ENCODE results near the gene PML.

Gene PML

DNA sequence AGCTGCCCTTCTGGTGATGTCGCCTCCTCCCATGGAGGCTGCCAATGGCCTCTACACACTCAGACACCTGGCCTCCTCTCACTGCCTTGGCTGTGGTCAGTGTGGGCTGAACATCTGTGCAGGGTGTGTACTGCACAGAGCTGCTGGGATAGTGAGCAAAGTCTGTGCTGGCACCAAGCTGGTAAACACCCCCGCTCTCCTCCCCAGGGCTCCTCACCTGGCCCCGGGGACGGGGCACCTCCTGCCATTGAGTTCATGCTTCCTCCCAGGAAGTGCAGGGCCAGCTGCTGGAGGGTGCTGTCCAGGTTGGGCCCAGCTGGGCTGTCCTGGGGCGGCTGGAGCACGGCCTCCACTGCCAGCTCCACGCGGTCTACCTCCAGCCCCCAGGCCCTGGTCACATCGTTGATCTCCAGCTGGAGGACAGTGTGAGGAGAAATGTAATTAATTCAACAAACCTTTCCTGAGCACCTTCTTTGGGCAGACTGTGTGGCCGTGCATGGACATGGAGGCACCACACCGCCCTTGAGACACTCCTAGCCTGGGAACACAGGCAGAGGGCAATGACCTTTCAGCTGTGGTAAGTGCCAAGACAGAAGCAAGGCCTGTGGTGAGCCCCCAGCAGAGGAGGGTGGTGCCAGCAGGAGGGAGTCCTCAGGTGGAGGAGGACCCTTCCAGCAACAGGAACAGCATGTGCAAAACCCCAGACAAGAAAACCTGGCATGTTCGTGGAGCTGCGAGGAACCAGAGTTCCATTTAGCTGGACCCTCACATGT is 9.2 kb upstream of the PML start:
- no peak for DNase-seq

DNA sequence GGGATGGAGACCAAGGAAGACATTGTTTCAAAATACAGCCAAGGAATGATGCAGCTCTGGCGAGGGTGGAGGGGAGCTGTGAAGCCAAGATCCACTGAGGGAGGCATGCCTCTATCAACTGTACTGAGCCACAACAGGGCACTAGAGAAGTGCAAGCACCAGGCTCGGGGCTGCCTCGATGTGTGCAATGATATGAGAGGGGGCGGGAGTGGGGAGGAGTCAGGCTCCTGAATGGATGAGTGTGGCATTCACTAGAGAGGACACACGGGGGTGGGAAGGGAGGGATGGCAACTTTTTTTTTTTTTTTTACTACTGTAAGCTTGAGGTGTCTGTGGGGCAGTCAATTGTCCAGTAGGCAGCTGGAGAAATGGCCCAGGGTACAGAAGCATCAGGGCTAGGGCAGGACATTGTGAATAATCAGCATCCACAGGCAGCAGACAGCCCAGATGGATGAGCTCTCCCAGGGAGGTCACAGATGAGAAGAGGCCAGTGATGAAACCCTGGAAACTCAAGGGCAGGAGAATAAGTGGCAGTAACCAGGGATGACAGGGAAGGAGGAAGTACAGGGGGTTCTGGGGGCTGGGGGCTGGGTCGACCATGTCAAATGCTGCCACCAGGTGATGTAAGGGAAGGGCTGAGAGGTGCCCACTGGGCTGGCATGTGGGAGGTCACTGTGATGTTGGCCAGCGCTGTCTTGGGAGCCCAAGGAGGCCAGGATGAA is 8.3 kb upstream of the PML start:
- no peak for DNase-seq

DNA sequence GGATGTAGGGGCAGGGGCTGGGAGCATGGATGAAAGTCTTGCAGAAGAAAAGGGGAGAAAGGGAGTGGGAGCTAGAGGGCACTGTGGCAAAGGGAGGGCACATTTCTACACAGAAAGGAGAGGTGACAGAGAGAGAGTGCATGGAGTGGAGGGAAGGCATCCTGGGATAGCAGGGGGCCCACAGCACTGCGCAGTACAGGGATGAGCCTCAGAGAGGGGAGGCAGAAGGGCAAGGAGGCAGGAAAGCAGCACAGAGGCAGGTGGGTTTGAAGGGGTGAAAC is 7.8 kb upstream of the PML start:
- no peak for DNase-seq

DNA sequence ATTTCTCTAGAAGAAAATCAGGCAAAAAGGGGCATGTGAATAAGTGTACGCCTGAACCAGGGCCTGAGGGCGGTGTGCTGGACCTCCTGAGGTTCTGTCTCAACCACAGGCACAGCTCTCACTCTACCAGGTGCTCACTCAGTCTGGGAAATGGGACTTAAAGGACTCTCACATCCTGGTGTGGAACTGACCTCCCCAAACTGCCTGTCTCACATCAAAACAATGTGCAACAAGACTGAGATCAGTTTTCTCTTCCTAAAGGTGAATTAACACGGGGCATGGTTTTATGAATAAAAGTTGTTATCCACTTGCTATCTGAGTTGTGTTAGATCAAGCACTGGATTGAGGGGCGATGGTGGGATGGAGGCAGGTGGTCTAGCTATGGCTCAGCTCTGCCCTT is 7.3 kb upstream of the PML start:
- DNase-seq = no peak

GRCh38 chr15:73987681-73988444 is 6.7 kb upstream of the PML start:
- no peak for DNase-seq

GRCh38 chr15:73988445-73988969 is 6.0 kb upstream of the PML start:
- no peak for DNase-seq

DNA sequence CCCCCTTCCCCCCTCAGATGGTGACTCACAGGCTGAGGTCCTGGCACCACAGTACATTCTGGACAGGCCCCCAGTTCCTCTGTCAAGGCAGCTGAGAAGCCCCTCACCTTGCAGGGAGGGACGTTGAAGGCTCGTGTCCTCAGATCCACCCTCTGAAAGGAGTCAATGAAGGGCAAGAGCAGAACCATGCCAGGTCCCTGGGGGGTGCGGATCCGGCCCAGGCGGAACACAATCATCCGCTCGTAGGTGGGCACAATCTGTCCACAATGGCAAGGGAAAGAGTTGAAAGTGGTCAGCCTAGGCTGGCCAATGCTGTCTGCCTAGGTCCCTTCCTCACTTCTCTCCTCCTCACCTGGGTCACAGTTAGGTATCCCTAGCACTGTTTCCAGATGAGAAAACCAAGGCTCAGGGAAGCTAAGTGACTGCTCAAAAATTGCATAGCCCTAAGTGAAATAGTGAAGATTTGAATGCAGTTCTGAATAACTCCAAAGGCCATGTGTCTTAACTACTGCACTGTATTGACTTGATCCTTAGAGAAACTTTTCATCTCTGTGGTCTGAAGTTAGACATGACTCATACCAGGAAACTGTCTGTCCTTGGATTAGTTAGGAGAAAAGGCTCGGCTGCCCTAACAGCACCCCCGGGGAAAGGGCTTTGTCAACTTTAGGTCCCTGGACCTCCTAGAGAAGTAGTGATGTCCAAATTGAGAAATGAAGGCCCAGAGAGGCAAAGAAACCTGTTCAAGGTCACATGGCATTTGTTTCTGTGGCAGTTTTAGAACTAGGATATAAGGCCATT is 5.3 kb upstream of the PML start:
- DNase-seq = no peak

- DNase-seq = no peak
Measured at GRCh38 chr15:73990250-73991005, 4.1 kb upstream of the PML start.

- no peak for DNase-seq
Measured at GRCh38 chr15:73991260-73991659, 3.3 kb upstream of the PML start.

DNA sequence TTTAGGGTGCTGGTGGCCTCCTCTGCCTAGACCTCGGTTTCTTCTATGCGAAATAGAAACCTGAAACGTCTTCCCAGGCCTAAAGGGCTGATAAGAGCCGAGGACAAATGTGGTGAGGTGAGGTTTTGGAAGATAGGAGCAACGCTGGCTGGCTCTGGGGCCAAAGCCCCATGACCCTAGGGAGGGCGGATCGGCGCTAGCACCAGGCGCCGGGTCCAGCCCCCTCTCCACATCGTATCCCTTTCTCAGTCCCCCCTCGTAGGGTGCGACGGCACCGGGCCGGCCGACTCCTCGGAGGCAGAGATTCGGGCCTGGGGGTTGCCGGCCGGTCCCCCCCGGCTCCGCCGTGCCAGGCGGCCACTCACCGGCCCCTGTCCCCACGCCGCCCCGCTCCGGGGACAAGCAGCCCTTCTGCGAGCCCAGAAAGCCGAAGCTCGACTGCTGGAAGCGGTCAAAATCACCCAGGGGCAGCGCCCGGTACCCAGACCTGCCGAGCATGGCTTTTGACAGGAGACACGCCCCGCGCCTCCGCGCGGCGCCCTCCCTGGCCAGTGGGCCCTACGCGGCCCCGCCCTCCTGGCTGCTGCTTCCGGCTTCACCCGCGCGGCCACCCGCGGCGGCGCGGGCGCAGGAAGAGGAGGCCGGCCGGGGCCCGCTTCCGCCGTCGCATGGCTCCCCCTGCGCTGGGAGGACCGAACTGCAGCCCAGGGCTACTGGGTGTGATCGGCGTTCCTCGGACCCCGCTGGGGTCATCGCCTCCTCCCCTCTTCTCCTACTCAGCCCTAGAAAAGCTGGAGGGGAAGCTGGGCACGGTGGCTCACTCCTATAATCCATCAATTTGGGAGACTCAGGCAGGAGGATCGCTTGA is 2.6 kb upstream of the PML start, which contains the start of gene STOML1:
STOML1 (minus strand) TSS at position 570 of the 868 bp plus-strand sequence; CDS start at position 498, 72 bp downstream.
- DNase-seq = peak; percentile 83

- DNase-seq = no peak
Measured at GRCh38 chr15:73992594-73992898, 2.0 kb upstream of the PML start.

GRCh38 chr15:73993211-73993994 is 1.1 kb upstream of the PML start:
- no peak for DNase-seq

DNA sequence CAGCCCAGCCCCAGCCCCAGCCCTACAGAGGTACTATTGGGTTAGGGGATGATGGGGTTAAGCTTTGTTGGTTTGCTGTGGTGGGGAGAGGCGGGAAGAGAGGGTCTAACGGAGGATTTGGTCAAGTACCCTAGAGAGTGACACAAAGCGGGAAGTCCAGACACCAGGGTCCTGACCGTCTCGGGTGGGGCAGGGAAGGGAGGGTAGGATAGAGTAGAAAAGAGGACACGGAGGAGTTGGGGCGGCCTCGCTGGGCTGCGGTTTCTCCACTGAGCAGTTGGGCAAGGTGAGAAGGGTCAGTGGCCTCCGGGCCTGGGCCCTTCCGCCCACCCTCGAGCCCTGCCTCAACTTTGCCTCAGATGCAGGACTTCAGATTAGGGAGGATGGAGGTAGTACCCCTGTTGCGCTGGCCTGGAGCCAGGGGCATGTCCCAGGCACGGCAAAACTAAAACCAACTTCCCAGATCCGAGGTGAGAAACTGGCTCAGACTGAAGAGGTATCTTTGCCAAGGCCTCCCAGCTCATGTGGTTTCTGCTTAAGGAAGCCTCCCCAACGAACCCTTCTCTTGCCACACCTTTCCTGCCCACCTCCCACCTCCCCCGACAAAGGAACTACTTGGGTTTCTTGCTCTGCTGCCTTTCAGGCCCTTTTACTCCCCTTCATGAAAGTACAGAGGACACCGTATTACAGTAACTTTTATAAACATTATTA is 551 bp downstream of the PML start:
- peak; percentile 52 for DNase-seq

DNA sequence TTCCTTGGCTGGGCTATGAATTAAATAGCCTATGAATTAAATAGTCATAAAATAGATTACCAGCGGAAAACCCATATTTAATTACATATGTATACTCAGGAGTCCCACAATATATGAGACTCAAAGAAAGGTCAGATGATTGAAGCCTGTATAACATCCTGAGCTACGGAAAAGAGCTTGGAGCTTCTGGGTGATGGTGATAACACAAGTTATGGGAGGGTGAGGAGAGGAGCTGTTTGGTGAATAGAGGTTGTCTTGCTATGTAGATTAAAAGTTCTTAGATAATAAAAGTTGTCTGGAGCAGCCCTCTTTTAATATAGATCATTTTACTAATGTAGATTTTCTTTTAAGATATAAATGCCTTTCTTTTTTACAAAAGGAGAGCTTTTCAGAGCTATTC is 1.8 kb downstream of the PML start:
- no peak for DNase-seq

DNA sequence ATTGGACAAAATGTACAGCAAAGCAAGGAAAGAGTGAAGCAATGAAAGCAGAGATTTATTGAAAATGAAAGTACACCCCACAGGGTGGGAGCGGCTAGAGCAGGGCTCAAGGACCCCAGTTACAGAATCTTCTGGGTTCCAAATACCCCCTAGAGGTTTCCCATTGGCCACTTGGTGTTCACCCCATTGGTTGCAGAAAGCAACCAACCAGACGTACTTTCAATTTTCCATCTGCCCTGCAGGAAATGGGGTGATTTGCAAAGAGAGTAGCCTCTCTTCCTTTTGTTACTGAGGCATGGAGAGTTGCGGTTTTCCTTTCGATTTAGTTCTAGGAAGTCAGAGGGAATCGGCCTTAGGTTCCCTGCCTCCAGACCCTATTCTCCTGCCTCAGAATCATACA is 2.4 kb downstream of the PML start:
- DNase-seq = no peak

DNA sequence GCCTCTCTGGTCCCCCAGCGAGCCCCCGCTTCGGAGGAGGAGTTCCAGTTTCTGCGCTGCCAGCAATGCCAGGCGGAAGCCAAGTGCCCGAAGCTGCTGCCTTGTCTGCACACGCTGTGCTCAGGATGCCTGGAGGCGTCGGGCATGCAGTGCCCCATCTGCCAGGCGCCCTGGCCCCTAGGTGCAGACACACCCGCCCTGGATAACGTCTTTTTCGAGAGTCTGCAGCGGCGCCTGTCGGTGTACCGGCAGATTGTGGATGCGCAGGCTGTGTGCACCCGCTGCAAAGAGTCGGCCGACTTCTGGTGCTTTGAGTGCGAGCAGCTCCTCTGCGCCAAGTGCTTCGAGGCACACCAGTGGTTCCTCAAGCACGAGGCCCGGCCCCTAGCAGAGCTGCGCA is 3.5 kb downstream of the PML start:
- DNase-seq = no peak

DNA sequence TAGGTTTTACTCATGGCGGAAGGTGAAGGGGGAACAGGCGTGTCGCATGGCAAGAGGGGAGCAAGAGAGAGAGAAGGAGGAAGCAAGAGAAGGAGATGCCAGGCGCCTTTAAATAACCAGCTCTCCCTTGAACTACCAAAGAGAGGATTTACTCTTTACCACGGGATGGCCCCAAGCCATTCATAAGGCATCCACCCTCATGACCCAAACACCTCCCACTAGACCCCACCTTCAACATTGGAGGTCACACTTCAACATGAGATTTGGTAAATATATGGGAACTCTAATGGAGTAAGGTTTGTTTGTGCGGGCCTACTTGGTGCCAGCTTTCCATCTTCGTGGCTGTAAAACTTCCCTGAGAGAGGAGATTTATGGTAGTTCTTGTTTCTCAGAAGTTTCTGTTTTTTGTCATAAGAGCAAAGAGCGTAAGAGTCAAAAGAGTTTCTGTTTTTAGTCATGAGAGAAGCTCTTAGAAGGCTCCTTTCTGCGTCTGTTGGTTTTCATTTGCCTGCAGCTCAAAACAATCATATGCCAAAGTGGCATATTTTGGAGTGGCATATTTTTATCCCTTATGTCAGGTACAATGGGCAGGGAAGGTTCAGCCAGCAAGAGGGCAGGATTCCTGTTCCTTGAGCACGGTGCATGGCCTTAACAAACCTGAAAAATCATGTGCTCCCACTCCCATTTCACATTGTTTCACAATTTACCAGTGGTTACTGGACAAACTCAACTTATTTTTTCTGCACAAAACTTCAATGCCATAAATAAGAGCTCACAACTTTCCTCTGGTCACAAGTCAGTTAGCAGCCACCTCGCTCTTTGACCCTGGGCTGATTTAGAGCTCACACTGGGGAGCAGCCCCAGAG is 12.5 kb downstream of the PML start:
- DNase-seq = no peak

DNA sequence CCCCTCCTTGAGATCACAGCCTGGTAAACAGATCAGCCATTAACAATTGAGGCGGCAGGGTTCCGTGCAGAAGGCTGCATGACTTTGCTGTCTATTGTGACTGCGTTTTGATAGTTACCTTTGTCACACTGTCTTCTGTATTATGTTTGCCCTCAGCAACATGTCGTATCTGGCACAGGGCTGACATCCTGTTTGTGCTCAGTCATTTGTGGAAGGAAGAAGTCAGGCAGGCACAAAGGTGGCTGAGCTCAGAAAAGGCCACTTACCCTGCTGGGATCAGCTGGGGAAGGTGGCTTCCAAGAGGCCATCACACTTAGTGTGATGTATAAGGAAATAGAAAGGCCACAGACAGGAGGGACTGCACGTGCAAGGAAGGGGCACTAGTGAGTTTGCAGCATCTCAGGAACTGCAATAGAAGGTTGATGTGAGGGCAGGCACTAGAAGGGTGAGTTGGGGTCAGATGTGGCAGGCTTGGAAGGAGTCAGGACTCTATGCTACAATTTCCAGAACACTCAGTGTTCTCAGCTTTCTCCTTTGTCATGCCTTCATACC is 13.4 kb downstream of the PML start:
- no peak for DNase-seq
